ENCODE results near the gene AQP7. TPM values are rescaled to one million over a fixed set of nuclear protein-coding genes. Genes with fewer than 3 reads are reported as not detected.

AQP7 gene
- total RNA-seq, 3 donors from 2014 or later: 9.2 to 25.2 (median 17.2) TPM

GRCh38 chr9:33351547-33351946, 50.8 kb downstream of the AQP7 start:
- no peak overlapping the region for H3K4me3 ChIP-seq
- no peaks in the 10 kb centered on the region for H3K9me3 ChIP-seq
- DNase-seq (no peak), ATAC-seq (no peak)
- peaks cover 4% of the 10 kb centered on the region for H3K4me1 ChIP-seq (ENCODE audit: low read depth)
- no peaks in the 10 kb centered on the region for H3K36me3 ChIP-seq (ENCODE audit: low read depth)
- intact Hi-C loops (cut with DNase I, micrococcal nuclease): no loop called here
- no peak for TF ChIP-seq CTCF (IDR thresholded peaks at IDR 0.05)

- Histone ChIP-seq H3K4me1 (ENCODE audit: low read depth) (peaks cover 4% of the 10 kb centered on the region), H3K4me3 (no peak overlapping the region), H3K36me3 (ENCODE audit: low read depth) (no peaks in the 10 kb centered on the region), H3K9me3 (no peaks in the 10 kb centered on the region)
- no peak for TF ChIP-seq CTCF (IDR thresholded peaks at IDR 0.05)
- ATAC-seq (peak; percentile 68), DNase-seq (no peak)
- intact Hi-C loops (cut with DNase I, micrococcal nuclease): no loop called here
These were observed 52.1 kb downstream of the AQP7 start for GRCh38 chr9:33350310-33350709.

GRCh38 chr9:33349743-33350142, 52.6 kb downstream of the AQP7 start:
- H3K9me3 ChIP-seq: no peaks in the 10 kb centered on the region
- ATAC-seq (no peak), DNase-seq (no peak)
- peaks cover 4% of the 10 kb centered on the region for H3K4me1 ChIP-seq (ENCODE audit: low read depth)
- no peak for TF ChIP-seq CTCF (IDR thresholded peaks at IDR 0.05)
- H3K36me3 ChIP-seq (ENCODE audit: low read depth): no peaks in the 10 kb centered on the region
- intact Hi-C loops (cut with DNase I, micrococcal nuclease): no loop called here
- H3K4me3 ChIP-seq: no peak overlapping the region

- Histone ChIP-seq H3K4me3 (no peak overlapping the region), H3K4me1 (ENCODE audit: low read depth) (peaks cover 4% of the 10 kb centered on the region), H3K36me3 (ENCODE audit: low read depth) (no peaks in the 10 kb centered on the region), H3K9me3 (no peaks in the 10 kb centered on the region)
- no peak for DNase-seq
- intact Hi-C loops (cut with DNase I, micrococcal nuclease): no loop called here
- ATAC-seq: no peak
- no peak for TF ChIP-seq CTCF (IDR thresholded peaks at IDR 0.05)
These were observed 53.4 kb downstream of the AQP7 start for GRCh38 chr9:33348998-33349397.

GRCh38 chr9:33346564-33346963, 55.8 kb downstream of the AQP7 start:
- Histone ChIP-seq H3K4me1 (ENCODE audit: low read depth) (peaks cover 4% of the 10 kb centered on the region), H3K4me3 (no peak overlapping the region), H3K36me3 (ENCODE audit: low read depth) (no peaks in the 10 kb centered on the region), H3K9me3 (no peaks in the 10 kb centered on the region)
- intact Hi-C loops (cut with DNase I, micrococcal nuclease): no loop called here
- TF ChIP-seq CTCF (IDR thresholded peaks at IDR 0.05): no peak
- DNase-seq: no peak
- no peak for ATAC-seq

GRCh38 chr9:33344145-33344544, 58.2 kb downstream of the AQP7 start:
- no peak for ATAC-seq

More at GRCh38 chr9:33344145-33344544, 58.2 kb downstream of the AQP7 start:
- no peak for DNase-seq
- Histone ChIP-seq H3K4me3 (no peak overlapping the region), H3K4me1 (ENCODE audit: low read depth) (no peaks in the 10 kb centered on the region), H3K9me3 (peaks cover 9% of the 10 kb centered on the region), H3K36me3 (ENCODE audit: low read depth) (peaks cover 11% of the 10 kb centered on the region)
- intact Hi-C loops (cut with DNase I, micrococcal nuclease): no loop called here
- no peak for TF ChIP-seq CTCF (IDR thresholded peaks at IDR 0.05)

All from mucosa of descending colon (tissue), 3 donors.